Effector memory CD4-positive, alpha-beta T cell (primary cell): Measurements from ENCODE around the gene PHF13.

ENCODE experiments used
- DNase-seq, 3 donors: peaks; one replicate each; pipeline ENCODE4 v3.0.0-alpha.2; 2020
- H3K27ac ChIP-seq: 2 replicates; pipeline ENCODE4 v1.7.0; 2013; ENCODE audit warnings: mild to moderate bottlenecking, low read length, moderate library complexity; ENCODE audit not compliant: insufficient read depth, poor library complexity, severe bottlenecking
- H3K27me3 ChIP-seq: replicated peaks from 2 replicates; pipeline ENCODE4 v1.7.0; 2013; ENCODE audit warnings: mild to moderate bottlenecking, low read length; ENCODE audit not compliant: insufficient read depth, control insufficient read depth, poor library complexity, severe bottlenecking
- H3K36me3 ChIP-seq: 2 replicates; pipeline ENCODE4 v1.7.0; 2013; ENCODE audit warnings: mild to moderate bottlenecking, low read length, moderate library complexity; ENCODE audit not compliant: control insufficient read depth, insufficient read depth
- H3K4me1 ChIP-seq: 2 replicates; pipeline ENCODE4 v1.7.0; 2013; ENCODE audit warnings: low read length, mild to moderate bottlenecking; ENCODE audit not compliant: control insufficient read depth, insufficient read depth, poor library complexity, severe bottlenecking
- H3K4me3 ChIP-seq: 2 replicates; pipeline ENCODE4 v1.7.0; 2013; ENCODE audit warnings: low read length, low read depth, mild to moderate bottlenecking; ENCODE audit not compliant: insufficient read depth, poor library complexity, severe bottlenecking
- H3K9me3 ChIP-seq: 2 replicates; pipeline ENCODE4 v1.7.0; 2013; ENCODE audit warnings: mild to moderate bottlenecking, low read length, moderate library complexity; ENCODE audit not compliant: control insufficient read depth

PHF13 gene

GRCh38 chr1:6579374-6580118 is 34.0 kb upstream of the PHF13 start, which contains the start of gene ZBTB48:
Gene ZBTB48, plus strand, starts transcription at chr1:6579994. Its CDS starts 616 bp downstream, at chr1:6580610.
- Histone ChIP-seq H3K36me3 (no peaks in the 10 kb centered on the region), H3K27me3 (no peaks in the 10 kb centered on the region), H3K4me1 (peaks cover 21% of the 10 kb centered on the region), H3K9me3 (no peaks in the 10 kb centered on the region), H3K4me3 (peak within 1 kb of the TSS; percentile 91), H3K27ac (peak within 1 kb of the TSS; percentile 87)
- peak; percentile 92 to 96 (median 94) for DNase-seq

- Histone ChIP-seq H3K4me3 (peak overlapping the region; percentile 91), H3K27ac (peak overlapping the region; percentile 87), H3K9me3 (no peaks in the 10 kb centered on the region), H3K36me3 (no peaks in the 10 kb centered on the region), H3K27me3 (no peaks in the 10 kb centered on the region), H3K4me1 (peaks cover 21% of the 10 kb centered on the region)
- no peak for DNase-seq
These were observed 33.4 kb upstream of the PHF13 start for GRCh38 chr1:6580119-6580592.

GRCh38 chr1:6580593-6581409 is 32.7 kb upstream of the PHF13 start:
- no peak for DNase-seq
- H3K4me3 ChIP-seq, result peak overlapping the region; percentile 91
- H3K27me3 ChIP-seq, result no peaks in the 10 kb centered on the region
- H3K9me3 ChIP-seq, result no peaks in the 10 kb centered on the region
- H3K27ac ChIP-seq, result peak overlapping the region; percentile 87
- H3K36me3 ChIP-seq, result no peaks in the 10 kb centered on the region
- peaks cover 21% of the 10 kb centered on the region for H3K4me1 ChIP-seq

- H3K36me3 ChIP-seq, result no peaks in the 10 kb centered on the region
- H3K4me3 ChIP-seq, result no peak overlapping the region
- H3K9me3 ChIP-seq, result no peaks in the 10 kb centered on the region
- DNase-seq, result no peak
- no peaks in the 10 kb centered on the region for H3K27me3 ChIP-seq
- peaks cover 21% of the 10 kb centered on the region for H3K4me1 ChIP-seq
- no peak overlapping the region for H3K27ac ChIP-seq
These were observed 31.8 kb upstream of the PHF13 start for GRCh38 chr1:6581561-6582305.

- peaks cover 21% of the 10 kb centered on the region for H3K4me1 ChIP-seq
- no peaks in the 10 kb centered on the region for H3K36me3 ChIP-seq
- peak overlapping the region; percentile 40 for H3K27ac ChIP-seq
- DNase-seq, result no peak
- H3K27me3 ChIP-seq, result no peaks in the 10 kb centered on the region
- no peaks in the 10 kb centered on the region for H3K9me3 ChIP-seq
- no peak overlapping the region for H3K4me3 ChIP-seq
These were observed 31.2 kb upstream of the PHF13 start for GRCh38 chr1:6582370-6582769.

- no peak for DNase-seq
- Histone ChIP-seq H3K4me1 (peaks cover 18% of the 10 kb centered on the region), H3K36me3 (peaks cover 19% of the 10 kb centered on the region), H3K27ac (no peak overlapping the region), H3K4me3 (no peak overlapping the region), H3K9me3 (no peaks in the 10 kb centered on the region), H3K27me3 (no peaks in the 10 kb centered on the region)
These were observed 29.1 kb upstream of the PHF13 start for GRCh38 chr1:6584126-6585080.

- Histone ChIP-seq H3K4me1 (peaks cover 15% of the 10 kb centered on the region), H3K27me3 (no peaks in the 10 kb centered on the region), H3K4me3 (no peak overlapping the region), H3K27ac (no peak overlapping the region), H3K36me3 (peaks cover 27% of the 10 kb centered on the region), H3K9me3 (no peaks in the 10 kb centered on the region)
- no peak for DNase-seq
These were observed 28.3 kb upstream of the PHF13 start for GRCh38 chr1:6585081-6585722.

GRCh38 chr1:6585841-6586240 is 27.7 kb upstream of the PHF13 start:
- Histone ChIP-seq H3K27ac (no peak overlapping the region), H3K4me1 (peaks cover 10% of the 10 kb centered on the region), H3K4me3 (no peak overlapping the region), H3K36me3 (peaks cover 27% of the 10 kb centered on the region), H3K9me3 (no peaks in the 10 kb centered on the region), H3K27me3 (no peaks in the 10 kb centered on the region)
- no peak for DNase-seq

GRCh38 chr1:6586404-6586816 is 27.1 kb upstream of the PHF13 start:
- no peak overlapping the region for H3K4me3 ChIP-seq
- H3K27me3 ChIP-seq, result no peaks in the 10 kb centered on the region
- DNase-seq, result no peak
- H3K4me1 ChIP-seq, result peaks cover 5% of the 10 kb centered on the region
- no peaks in the 10 kb centered on the region for H3K9me3 ChIP-seq
- no peak overlapping the region for H3K27ac ChIP-seq
- peaks cover 27% of the 10 kb centered on the region for H3K36me3 ChIP-seq
